ENCODE measurements around the gene PIAS3. TPM values are rescaled to one million over a fixed set of nuclear protein-coding genes. Genes with fewer than 3 reads are reported as not detected.
A peak's percentile ranks its signal among the peaks of the same experiment; 100 is the strongest.

Gene PIAS3
- total and polyA plus RNA-seq, 10 donors = 10.1 to 29.5 (median 20.6) TPM

DNA sequence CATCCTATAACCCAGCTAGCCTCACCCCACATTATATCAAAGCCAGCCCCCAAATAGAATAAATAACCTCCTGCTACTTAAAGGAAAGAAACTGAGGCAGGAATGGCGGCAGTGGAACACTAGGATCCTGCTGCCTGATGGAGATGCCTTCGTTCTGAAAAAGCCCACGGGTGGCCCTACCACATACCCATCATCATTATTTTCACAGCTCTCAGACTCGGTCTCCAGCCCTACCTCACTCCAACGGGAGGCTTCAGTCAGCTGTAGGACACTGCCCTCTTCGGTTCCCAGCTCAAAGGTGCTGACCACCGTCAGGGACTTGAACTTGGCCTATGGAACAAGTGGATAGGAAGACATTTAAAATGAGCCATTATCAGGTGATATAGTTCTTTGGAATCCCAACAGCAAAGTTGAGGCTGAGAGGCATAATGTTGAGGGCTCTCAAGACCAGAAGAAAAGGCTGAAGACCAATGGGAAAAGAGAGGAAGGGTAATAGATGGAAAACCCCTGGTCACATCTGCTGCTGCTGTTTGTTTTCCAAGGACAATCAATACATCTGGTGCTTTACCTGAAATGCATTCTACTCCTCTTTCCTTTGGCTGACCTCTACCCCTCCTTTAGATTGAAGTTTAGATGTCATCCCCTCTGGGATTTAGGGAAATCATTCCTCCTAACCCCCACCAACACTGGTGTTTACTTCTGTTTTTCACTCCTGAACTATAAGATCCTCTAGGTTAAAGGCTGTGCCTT is 34.6 kb upstream of the PIAS3 start:
- intact Hi-C loops (cut with DNase I; ENCODE audit: low total_unique reads) = loop anchor here (5.0 kb wide), 1 partner anchor 119 kb away; no protein-coding TSS in a partner anchor
- DNase-seq = no peak
- 85 to 96% (median 92%) methylated on average over 7 of the region's 7 CpGs for WGBS, 5 donors
- Histone ChIP-seq H3K36me3 (no peaks in the 10 kb centered on the region), H3K9me3 (no peaks in the 10 kb centered on the region), H3K4me3 (no peak overlapping the region), H3K4me1 (peaks cover 0 to 24% (median 15%) of the 10 kb centered on the region in 6 donors), H3K27me3 (replicated peaks in 1 of 7) (no peaks in the 10 kb centered on the region), H3K27ac (peak overlapping the region in 4 of 8 donors; percentile 70 to 80 (median 77))
- no peak for TF ChIP-seq POLR2A (IDR thresholded peaks at IDR 0.05)
- no peak for TF ChIP-seq POLR2AphosphoS5 (IDR thresholded peaks at IDR 0.05)
- TF ChIP-seq, protein P1, sequence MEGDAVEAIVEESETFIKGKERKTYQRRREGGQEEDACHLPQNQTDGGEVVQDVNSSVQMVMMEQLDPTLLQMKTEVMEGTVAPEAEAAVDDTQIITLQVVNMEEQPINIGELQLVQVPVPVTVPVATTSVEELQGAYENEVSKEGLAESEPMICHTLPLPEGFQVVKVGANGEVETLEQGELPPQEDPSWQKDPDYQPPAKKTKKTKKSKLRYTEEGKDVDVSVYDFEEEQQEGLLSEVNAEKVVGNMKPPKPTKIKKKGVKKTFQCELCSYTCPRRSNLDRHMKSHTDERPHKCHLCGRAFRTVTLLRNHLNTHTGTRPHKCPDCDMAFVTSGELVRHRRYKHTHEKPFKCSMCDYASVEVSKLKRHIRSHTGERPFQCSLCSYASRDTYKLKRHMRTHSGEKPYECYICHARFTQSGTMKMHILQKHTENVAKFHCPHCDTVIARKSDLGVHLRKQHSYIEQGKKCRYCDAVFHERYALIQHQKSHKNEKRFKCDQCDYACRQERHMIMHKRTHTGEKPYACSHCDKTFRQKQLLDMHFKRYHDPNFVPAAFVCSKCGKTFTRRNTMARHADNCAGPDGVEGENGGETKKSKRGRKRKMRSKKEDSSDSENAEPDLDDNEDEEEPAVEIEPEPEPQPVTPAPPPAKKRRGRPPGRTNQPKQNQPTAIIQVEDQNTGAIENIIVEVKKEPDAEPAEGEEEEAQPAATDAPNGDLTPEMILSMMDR (IDR thresholded peaks at IDR 0.05 in 8 of 11, conservative IDR thresholded peaks at IDR 0.05 in 3 of 11) = no peak

DNA sequence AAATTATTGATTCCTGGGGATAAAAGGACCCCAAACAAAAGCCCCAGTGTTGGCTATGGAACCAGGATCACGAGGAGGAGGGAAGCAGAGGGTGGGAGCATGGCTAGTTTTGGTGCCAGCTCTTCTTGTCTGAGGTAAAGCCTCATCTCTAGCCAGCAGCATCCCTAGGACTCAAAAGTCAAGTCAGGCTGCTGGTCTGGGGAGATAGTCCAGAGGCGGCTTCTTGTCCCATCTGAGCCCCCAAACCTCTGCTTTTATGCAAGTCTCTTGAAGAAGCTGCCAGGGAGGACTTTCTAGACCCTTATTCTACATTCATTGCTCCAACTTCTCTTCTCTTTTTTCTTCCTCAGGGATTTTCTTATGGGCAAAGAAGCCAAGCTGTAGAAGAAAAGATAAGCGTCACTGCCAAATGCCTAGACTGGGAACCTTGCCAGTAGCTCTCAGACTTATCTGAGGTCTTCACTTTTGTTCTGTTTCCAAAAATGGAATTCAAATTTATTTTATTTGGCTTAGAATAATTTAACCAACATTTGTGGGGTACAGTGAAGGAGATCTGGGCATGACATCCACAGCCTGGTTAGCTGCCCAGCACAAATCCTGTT is 33.7 kb upstream of the PIAS3 start:
- no peaks in the 10 kb centered on the region for H3K27me3 ChIP-seq (replicated peaks in 1 of 7)
- intact Hi-C loops (cut with DNase I; ENCODE audit: low total_unique reads) = loop anchor here (5.0 kb wide), 1 partner anchor 120 kb away; no protein-coding TSS in a partner anchor
- TF ChIP-seq POLR2A (IDR thresholded peaks at IDR 0.05) (no peak), POLR2AphosphoS5 (IDR thresholded peaks at IDR 0.05) (no peak)
- TF ChIP-seq, protein P1 (IDR thresholded peaks at IDR 0.05 in 8 of 11, conservative IDR thresholded peaks at IDR 0.05 in 3 of 11) = no peak
- peaks cover 0 to 24% (median 15%) of the 10 kb centered on the region in 6 donors for H3K4me1 ChIP-seq
- H3K4me3 ChIP-seq = no peak overlapping the region
- DNase-seq = no peak
- H3K27ac ChIP-seq = peak overlapping the region; percentile 44 to 80 (median 72)
- 64 to 81% (median 73%) methylated on average over 3 of the region's 3 CpGs for WGBS, 5 donors
- no peaks in the 10 kb centered on the region for H3K36me3 ChIP-seq
- no peaks in the 10 kb centered on the region for H3K9me3 ChIP-seq

DNA sequence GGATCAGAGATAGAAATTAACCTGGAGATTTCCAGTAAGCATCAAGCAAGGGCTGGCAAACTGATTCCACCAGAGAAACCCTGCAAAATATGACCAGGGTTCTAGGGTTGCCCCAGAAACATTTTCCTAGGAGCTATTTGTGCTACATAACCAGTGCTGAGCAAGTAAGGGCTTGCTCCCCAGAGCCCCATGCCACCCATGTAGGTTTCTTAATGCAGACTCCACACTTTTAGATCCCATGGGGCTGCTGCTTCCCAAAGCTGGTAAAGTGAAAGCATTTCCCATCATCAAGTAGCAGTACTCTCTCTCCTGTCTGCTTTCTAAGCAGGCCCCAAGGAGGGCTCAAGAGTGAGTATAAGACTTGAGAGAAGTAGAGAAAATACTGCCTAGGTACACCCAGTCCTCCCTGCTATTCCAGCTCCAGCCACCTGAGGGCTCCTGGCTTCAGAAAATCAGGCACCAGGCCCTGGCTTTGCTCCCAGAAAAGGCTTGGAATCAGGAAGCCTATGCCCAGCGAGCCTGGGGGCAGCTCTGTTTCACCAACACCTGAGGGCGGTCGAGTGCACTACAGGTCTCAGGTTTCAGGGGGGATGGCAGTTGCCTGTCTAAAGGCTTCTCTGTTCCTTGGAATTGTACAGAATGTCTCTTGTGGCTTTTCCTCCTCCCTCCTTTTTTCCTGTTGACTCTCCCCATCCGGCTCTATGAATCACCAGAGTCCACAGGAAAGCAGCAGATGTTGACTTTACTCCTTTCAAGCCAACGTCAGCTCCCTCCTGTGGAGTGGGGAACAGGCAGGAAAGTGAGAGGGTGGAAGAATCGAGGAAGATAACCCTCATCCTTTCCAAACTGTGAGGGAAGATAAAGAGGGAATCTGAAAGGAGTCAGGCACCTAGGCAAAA is 33.0 kb upstream of the PIAS3 start:
- TF ChIP-seq, protein P1 (IDR thresholded peaks at IDR 0.05 in 8 of 11, conservative IDR thresholded peaks at IDR 0.05 in 3 of 11) = peak; percentile 76 to 91 (median 85)
- TF ChIP-seq POLR2AphosphoS5 (IDR thresholded peaks at IDR 0.05) = peak in 2 of 3 donors; percentile 52 to 63
- TF ChIP-seq POLR2A (IDR thresholded peaks at IDR 0.05) = no peak
- Histone ChIP-seq H3K36me3 (no peaks in the 10 kb centered on the region), H3K4me3 (no peak overlapping the region), H3K27me3 (replicated peaks in 1 of 7) (no peaks in the 10 kb centered on the region), H3K9me3 (no peaks in the 10 kb centered on the region), H3K27ac (peak overlapping the region; percentile 44 to 80 (median 72)), H3K4me1 (peaks cover 0 to 27% (median 15%) of the 10 kb centered on the region in 6 donors)
- peak; percentile 87 for DNase-seq
- intact Hi-C loops (cut with DNase I; ENCODE audit: low total_unique reads) = loop anchor here (5.0 kb wide), 1 partner anchor 120 kb away; no protein-coding TSS in a partner anchor
- WGBS, 5 donors = 9 to 21% (median 15%) methylated on average over 6 of the region's 6 CpGs
